ENCODE measurements around the gene OR51A7.
"Not testable (repeated sequence)": the region's sequence is repeated elsewhere in the genome, so short reads cannot be mapped to it uniquely, and the experiment has no call there.

The OR51A7 gene

DNA sequence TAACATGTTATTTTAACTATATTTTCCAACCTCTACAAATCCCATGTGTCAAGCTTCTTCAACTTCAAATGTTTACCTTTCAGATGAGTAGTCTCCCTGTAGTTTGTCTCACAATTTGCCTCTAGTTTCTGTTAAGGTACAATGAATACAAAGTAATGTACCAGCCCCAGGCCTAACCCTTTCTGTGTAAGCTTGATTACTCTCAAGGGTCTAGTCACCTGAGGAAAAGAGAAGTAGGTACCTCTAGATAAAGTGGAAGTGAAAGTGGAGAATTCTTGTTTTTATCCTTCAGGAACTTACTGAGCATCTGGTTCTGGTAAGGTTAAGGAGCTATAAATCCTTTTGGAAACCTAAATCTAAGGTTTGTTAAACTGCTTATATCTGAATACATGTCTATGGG lies at the start of gene OR51A7:
OR51A7 (plus strand) TSS at position 300 of the 400 bp plus-strand sequence. CDS start 3,587 bp downstream, outside the sequence.
- no peak for DNase-seq (ENCODE audit: low spot score)

DNA sequence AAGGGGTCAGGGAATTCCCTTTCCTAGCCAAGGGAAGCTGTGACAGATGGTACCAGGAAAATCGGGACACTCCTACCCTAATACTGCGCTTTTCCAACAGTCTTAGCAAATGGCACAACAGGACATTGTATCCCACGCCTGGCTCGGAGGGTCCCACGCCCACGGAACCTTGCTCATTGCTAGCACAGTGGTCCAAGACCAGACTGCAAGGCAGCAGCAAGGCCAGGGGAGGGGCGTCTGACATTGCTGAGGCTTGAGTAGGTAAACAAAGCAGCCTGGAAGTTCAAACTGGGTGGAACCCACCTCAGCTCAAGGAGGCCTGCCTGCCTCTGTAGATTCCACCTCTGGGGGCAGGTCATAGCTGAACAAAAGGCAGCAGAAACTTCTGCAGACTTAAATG lies 49.3 kb upstream of the OR51A7 start:
- DNase-seq (ENCODE audit: low spot score), result not testable (repeated sequence)

- DNase-seq (ENCODE audit: low spot score), result no peak
These were observed 40.9 kb upstream of the OR51A7 start for GRCh38 chr11:4862447-4863236.

- no peak for DNase-seq (ENCODE audit: low spot score)
These were observed 39.7 kb upstream of the OR51A7 start for GRCh38 chr11:4863876-4864275.

DNA sequence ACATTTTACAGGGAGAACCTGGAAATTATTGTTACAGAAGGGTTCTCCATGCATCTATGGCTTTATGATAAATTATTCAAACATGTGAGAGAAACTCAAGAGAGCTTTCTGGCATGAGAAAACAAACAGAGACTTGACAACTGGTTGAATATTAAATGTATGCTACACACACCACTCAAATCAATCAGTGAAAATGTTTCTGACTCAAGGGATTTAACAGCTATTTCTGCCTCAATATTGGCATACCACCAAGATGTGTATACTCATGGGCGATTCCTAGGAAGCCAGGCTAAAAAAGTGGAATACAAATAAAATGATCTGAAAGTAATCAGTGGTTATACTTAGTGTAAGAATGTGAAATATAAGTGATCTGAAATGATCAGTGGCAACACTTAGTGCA lies 37.7 kb upstream of the OR51A7 start:
- DNase-seq (ENCODE audit: low spot score), result no peak

DNA sequence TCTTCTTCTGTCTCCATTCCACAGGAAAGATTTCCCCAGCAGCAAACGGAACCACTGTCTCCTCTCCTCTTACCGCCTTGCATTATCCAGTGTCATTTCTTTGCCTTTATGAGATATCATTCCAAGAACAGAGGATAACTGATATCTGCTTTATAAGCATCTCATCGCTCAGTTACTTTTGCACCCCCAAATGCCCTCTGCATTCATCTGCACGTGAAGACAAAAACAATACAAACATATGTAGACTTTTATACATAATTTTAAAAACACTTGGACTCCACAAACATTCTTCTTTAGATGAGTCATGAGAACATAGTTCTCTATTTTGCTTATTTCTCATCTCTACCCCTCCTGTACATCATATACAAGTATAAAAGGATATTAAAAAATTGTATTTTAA lies 22.4 kb upstream of the OR51A7 start:
- no peak for DNase-seq (ENCODE audit: low spot score)

DNA sequence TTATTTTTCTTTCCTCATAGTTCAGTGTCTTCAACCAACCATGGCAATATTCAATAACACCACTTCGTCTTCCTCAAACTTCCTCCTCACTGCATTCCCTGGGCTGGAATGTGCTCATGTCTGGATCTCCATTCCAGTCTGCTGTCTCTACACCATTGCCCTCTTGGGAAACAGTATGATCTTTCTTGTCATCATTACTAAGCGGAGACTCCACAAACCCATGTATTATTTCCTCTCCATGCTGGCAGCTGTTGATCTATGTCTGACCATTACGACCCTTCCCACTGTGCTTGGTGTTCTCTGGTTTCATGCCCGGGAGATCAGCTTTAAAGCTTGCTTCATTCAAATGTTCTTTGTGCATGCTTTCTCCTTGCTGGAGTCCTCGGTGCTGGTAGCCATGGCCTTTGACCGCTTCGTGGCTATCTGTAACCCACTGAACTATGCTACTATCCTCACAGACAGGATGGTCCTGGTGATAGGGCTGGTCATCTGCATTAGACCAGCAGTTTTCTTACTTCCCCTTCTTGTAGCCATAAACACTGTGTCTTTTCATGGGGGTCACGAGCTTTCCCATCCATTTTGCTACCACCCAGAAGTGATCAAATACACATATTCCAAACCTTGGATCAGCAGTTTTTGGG lies 21.6 kb upstream of the OR51A7 start, which contains the start of gene OR51T1:
OR51T1 (plus strand) TSS at position 41 of the 641 bp plus-strand sequence; CDS start at position 41, 0 bp downstream.
- DNase-seq (ENCODE audit: low spot score), result no peak

DNA sequence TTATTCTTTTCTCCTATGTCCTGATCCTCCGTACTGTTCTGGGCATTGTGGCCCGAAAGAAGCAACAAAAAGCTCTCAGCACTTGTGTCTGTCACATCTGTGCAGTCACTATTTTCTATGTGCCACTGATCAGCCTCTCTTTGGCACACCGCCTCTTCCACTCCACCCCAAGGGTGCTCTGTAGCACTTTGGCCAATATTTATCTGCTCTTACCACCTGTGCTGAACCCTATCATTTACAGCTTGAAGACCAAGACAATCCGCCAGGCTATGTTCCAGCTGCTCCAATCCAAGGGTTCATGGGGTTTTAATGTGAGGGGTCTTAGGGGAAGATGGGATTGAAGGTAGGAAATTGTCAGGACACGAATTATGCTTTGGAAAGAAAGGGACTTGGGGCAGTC lies 21.0 kb upstream of the OR51A7 start:
- no peak for DNase-seq (ENCODE audit: low spot score)

GRCh38 chr11:4884361-4884760 lies 19.2 kb upstream of the OR51A7 start:
- no peak for DNase-seq (ENCODE audit: low spot score)

DNA sequence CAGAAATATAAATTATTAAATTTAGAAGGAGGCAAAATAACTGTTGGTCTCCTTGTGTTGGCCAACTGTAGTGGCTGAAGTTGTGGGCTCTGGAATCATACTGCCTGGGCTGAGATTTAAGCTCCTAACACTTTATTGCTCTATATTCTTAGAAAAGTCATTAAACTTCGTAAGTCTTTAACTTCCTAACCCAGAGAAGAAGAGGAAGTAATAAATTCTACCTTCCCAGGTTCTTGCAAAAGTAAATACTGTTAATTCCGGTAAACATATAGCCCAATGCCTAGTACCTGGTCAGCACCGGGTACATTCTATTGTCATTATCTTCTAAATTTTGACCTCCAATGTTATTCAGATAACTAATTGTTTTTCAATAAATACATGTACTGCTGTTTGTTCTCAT lies 17.4 kb upstream of the OR51A7 start:
- DNase-seq (ENCODE audit: low spot score), result no peak

DNA sequence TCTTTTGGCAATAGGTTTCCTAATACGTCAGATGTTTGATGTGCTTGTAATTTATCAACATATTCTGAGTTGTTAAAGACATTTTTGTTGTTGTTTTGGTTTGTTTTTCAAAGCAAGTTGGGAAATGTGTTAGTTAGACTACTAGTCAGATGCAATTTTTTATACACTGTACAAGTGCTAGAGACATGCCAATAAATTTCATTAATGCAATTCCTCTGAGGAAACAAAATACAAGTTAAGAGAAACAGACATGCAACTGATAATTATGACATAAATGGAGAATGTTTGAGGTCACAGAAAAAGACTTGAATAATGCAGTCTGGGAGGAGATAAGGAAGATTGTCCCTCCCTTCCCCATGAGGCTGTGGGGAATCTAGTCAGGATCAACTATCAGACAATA lies 16.0 kb upstream of the OR51A7 start:
- DNase-seq (ENCODE audit: low spot score), result no peak

DNA sequence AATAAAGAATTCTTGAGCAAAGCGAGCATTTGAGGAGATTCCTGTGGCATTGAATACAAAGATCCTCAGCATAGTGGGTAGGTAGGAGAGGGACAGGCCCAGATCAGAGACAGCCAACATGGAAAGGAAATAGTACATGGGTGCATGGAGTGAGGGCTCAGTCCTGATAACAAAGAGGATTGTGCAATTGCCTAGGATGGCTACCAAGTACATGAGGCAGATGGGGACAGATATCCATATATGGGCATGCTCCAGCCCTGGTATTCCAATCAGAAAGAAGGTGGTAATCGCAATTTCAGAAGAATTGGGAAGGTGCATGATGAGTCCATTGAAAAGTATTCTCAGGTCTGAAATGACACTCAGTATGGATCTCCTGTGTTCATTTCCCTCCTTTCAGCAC lies 13.3 kb upstream of the OR51A7 start:
- no peak for DNase-seq (ENCODE audit: low spot score)

DNA sequence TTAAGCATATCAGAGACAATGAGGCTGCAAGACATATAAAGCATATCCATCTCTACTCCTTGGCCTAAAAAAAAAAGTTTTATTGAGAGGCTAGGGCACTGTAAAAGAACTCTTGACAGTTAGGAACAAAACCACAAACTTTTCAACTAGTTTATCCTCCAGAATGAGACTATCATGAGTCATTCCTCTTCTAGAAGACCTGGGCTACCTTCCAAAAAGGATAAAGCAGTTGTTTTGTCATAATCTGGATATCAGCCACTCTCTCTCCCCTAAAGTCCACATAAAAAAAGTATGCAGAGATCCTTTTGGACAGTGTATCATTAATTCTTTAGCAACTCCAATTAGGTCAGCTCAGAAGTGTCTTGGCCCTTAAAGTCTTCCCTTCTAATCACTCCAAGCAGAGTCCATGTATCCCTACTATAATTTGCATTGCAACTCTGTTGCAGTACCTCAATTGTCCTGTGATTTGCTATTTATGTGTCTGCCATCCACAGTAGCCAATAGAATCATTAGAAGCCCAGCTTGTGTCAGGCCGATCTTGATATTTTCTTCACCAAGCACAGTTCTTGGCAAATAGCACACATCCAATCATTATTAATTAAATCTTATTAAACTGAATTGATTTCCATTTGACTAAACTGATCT lies 11.5 kb upstream of the OR51A7 start:
- no peak for DNase-seq (ENCODE audit: low spot score)

DNA sequence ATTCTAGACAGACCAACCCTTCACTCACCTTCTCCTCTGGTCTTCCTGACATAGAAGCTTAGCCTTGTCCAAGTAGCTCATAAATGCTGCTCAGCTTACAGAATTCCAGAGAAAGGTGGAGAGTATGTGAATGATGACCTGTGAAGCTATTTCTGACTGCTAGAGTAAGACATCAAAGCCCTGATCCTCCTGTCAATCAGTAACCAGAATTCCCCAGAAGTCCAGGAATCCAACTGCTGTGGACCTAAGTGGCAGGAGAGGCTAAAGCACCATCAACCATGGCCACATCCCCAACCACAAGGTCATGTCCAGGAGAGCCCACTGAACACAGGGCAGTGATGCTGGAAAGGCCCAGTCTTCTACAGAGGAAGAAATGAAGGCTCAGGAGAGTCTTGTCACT lies 13.0 kb downstream of the OR51A7 start:
- no peak for DNase-seq (ENCODE audit: low spot score)

GRCh38 chr11:4919250-4919649 lies 15.7 kb downstream of the OR51A7 start, which contains the start of gene OR51G2:
OR51G2 (minus strand) TSS chr11:4919350; CDS start chr11:4915663, 3,687 bp downstream.
- DNase-seq (ENCODE audit: low spot score), result no peak

GRCh38 chr11:4921796-4922195 lies 18.2 kb downstream of the OR51A7 start:
- no peak for DNase-seq (ENCODE audit: low spot score)

DNA sequence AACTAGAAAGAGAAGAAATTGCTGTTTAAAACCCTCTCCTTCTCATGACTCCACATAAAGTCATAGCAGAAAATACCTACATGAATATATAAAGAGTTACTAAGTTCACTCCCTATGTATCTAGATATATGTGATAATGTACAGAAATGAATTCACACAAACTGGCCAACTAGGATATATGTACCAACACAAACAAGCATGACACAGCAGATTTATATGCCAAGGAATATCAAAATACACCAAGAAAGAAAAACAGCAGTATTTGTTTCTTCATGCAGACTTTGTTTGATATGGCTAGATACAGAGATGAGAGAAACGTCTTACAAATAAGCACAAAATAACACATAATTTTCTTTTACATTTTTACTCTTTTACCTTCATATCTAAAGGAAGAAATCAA lies 18.7 kb downstream of the OR51A7 start:
- DNase-seq (ENCODE audit: low spot score), result no peak

- DNase-seq (ENCODE audit: low spot score), result no peak
These were observed 20.7 kb downstream of the OR51A7 start, which contains the start of gene OR51G1 for GRCh38 chr11:4924239-4924638. OR51G1 (minus strand) TSS chr11:4924339; CDS start chr11:4924339, 0 bp downstream.

DNA sequence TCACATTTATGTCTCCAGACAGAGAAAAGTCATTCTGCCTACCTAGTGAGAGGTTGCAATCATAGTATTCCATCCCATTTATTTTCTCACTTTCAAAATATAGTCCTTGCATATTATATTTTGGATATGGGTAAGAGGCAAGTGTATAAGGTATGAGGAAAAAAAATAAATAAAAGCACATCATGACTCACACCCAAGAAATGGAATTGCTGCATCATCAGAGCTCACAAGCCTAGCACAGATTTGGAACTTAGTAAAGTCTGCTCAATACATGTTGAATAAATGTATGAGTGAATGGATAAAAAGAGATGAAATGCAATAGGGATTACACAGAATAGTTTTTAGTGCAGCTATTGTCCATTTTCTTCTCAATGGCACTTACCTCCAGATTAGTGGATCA lies 23.0 kb downstream of the OR51A7 start:
- no peak for DNase-seq (ENCODE audit: low spot score)

DNA sequence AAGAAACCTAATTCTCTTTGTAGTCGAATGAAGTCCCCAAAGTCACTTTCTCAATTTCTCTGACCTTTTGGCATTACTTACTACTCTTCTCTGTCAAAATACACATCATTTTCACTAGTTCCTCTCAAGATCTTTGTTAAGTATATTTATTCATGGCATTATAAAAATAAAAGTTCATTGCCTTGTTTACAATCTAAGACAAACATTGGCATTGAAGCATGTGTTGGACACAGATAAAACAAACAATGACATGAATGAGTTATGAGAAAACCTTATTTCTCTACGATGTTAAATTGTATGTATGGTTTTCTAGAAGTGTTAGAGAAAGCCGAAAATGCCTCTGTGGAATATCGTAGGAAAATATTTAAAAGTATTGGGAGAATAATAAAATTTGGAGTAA lies 29.2 kb downstream of the OR51A7 start:
- DNase-seq (ENCODE audit: low spot score), result no peak

- DNase-seq (ENCODE audit: low spot score), result no peak
These were observed 33.2 kb downstream of the OR51A7 start for GRCh38 chr11:4936745-4937144.

GRCh38 chr11:4947505-4947904 lies 43.9 kb downstream of the OR51A7 start, which contains the start of gene OR51A4:
OR51A4 (minus strand) TSS chr11:4947605; CDS start chr11:4947100, 505 bp downstream.
- no peak for DNase-seq (ENCODE audit: low spot score)

DNA sequence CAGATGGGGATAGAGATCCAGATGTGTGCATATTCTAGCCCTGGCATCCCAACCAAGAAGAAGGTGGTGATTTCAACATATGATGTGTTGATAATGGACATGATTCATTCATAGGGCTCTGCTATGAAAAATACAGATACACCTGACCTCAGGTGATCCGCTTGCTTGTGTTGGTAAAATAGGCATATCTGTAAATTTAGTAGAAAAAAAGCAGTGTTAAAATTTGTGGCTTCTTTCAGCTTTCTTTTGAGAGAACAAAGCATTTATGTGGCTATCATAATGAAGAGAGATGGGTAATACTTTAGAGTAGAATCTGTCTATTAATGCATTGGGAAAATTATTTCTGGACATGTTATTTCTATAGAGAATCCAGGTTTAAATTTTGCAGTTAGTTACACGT lies 52.0 kb downstream of the OR51A7 start, which contains the start of gene OR51A2:
OR51A2 (minus strand) TSS at position 101 of the 400 bp plus-strand sequence; CDS start at position 101, 0 bp downstream.
- not testable (repeated sequence) for DNase-seq (ENCODE audit: low spot score)

All from cerebellar cortex (tissue), 1 donor.